Measurements from ENCODE around the gene LYL1.

LYL1 gene

GRCh38 chr19:13127051-13127450 lies 24.4 kb upstream of the LYL1 start:
- H3K27me3 ChIP-seq (ENCODE audit: control insufficient read depth, insufficient read depth, low read length), result no peaks in the 10 kb centered on the region
- peaks cover 33% of the 10 kb centered on the region for H3K36me3 ChIP-seq (ENCODE audit: control insufficient read depth, insufficient read depth, low read length)
- H3K4me1 ChIP-seq (ENCODE audit: control insufficient read depth, insufficient read depth, low read length), result peaks cover 2% of the 10 kb centered on the region; the same call in 1 of the 2 replicates
- H3K27ac ChIP-seq (ENCODE audit: low read depth, low read length), result no peak overlapping the region
- H3K4me3 ChIP-seq (ENCODE audit: low read depth, low read length), result no peak overlapping the region
- H3K9me3 ChIP-seq (ENCODE audit: control insufficient read depth, insufficient read depth, low read depth, low read length), result no peaks in the 10 kb centered on the region
- no peak overlapping the region for H3K9ac ChIP-seq (ENCODE audit: low read length)

GRCh38 chr19:13122980-13123957 lies 20.6 kb upstream of the LYL1 start:
- Histone ChIP-seq H3K27me3 (ENCODE audit: control insufficient read depth, insufficient read depth, low read length) (no peaks in the 10 kb centered on the region), H3K9me3 (ENCODE audit: control insufficient read depth, insufficient read depth, low read depth, low read length) (no peaks in the 10 kb centered on the region), H3K9ac (ENCODE audit: low read length) (no peak overlapping the region), H3K27ac (ENCODE audit: low read depth, low read length) (no peak overlapping the region), H3K4me1 (ENCODE audit: control insufficient read depth, insufficient read depth, low read length) (peaks cover 34% of the 10 kb centered on the region), H3K4me3 (ENCODE audit: low read depth, low read length) (no peak overlapping the region), H3K36me3 (ENCODE audit: control insufficient read depth, insufficient read depth, low read length) (peaks cover 32% of the 10 kb centered on the region)

- H3K4me1 ChIP-seq (ENCODE audit: control insufficient read depth, insufficient read depth, low read length), result peaks cover 34% of the 10 kb centered on the region
- H3K27ac ChIP-seq (ENCODE audit: low read depth, low read length), result no peak overlapping the region
- no peak overlapping the region for H3K4me3 ChIP-seq (ENCODE audit: low read depth, low read length)
- no peaks in the 10 kb centered on the region for H3K27me3 ChIP-seq (ENCODE audit: control insufficient read depth, insufficient read depth, low read length)
- peak overlapping the region; percentile 7 for H3K9ac ChIP-seq (ENCODE audit: low read length)
- peaks cover 32% of the 10 kb centered on the region for H3K36me3 ChIP-seq (ENCODE audit: control insufficient read depth, insufficient read depth, low read length)
- no peaks in the 10 kb centered on the region for H3K9me3 ChIP-seq (ENCODE audit: control insufficient read depth, insufficient read depth, low read depth, low read length)
Measured at GRCh38 chr19:13122275-13122878, 19.7 kb upstream of the LYL1 start.

- Histone ChIP-seq H3K36me3 (ENCODE audit: control insufficient read depth, insufficient read depth, low read length) (peaks cover 31% of the 10 kb centered on the region), H3K9me3 (ENCODE audit: control insufficient read depth, insufficient read depth, low read depth, low read length) (no peaks in the 10 kb centered on the region), H3K27me3 (ENCODE audit: control insufficient read depth, insufficient read depth, low read length) (no peaks in the 10 kb centered on the region), H3K27ac (ENCODE audit: low read depth, low read length) (no peak overlapping the region; the same call in 1 of the 2 replicates), H3K4me1 (ENCODE audit: control insufficient read depth, insufficient read depth, low read length) (peaks cover 34% of the 10 kb centered on the region), H3K4me3 (ENCODE audit: low read depth, low read length) (0 out of 2 replicates have a peak overlapping the region, but pooled peaks have one; percentile 7), H3K9ac (ENCODE audit: low read length) (peak overlapping the region; percentile 7)
Measured at GRCh38 chr19:13121551-13122274, 19.1 kb upstream of the LYL1 start.

- H3K9ac ChIP-seq (ENCODE audit: low read length), result peak overlapping the region; percentile 52
- peak overlapping the region; percentile 94; the same call in 1 of the 2 replicates for H3K4me3 ChIP-seq (ENCODE audit: low read depth, low read length)
- H3K4me1 ChIP-seq (ENCODE audit: control insufficient read depth, insufficient read depth, low read length), result peaks cover 34% of the 10 kb centered on the region
- H3K36me3 ChIP-seq (ENCODE audit: control insufficient read depth, insufficient read depth, low read length), result peaks cover 23% of the 10 kb centered on the region
- H3K9me3 ChIP-seq (ENCODE audit: control insufficient read depth, insufficient read depth, low read depth, low read length), result no peaks in the 10 kb centered on the region
- peak overlapping the region; percentile 77; the same call in 1 of the 2 replicates for H3K27ac ChIP-seq (ENCODE audit: low read depth, low read length)
- H3K27me3 ChIP-seq (ENCODE audit: control insufficient read depth, insufficient read depth, low read length), result no peaks in the 10 kb centered on the region
Measured at GRCh38 chr19:13120817-13121216, 18.2 kb upstream of the LYL1 start.

GRCh38 chr19:13120031-13120430 lies 17.4 kb upstream of the LYL1 start:
- H3K27ac ChIP-seq (ENCODE audit: low read depth, low read length), result peak overlapping the region; percentile 77; the same call in 1 of the 2 replicates

GRCh38 chr19:13119627-13120026 lies 17.0 kb upstream of the LYL1 start:
- H3K27ac ChIP-seq (ENCODE audit: low read depth, low read length), result 0 out of 2 replicates have a peak overlapping the region, but pooled peaks have one; percentile 77
- H3K36me3 ChIP-seq (ENCODE audit: control insufficient read depth, insufficient read depth, low read length), result peaks cover 24% of the 10 kb centered on the region

More at GRCh38 chr19:13120031-13120430, 17.4 kb upstream of the LYL1 start:
- peaks cover 24% of the 10 kb centered on the region for H3K36me3 ChIP-seq (ENCODE audit: control insufficient read depth, insufficient read depth, low read length)
- peak overlapping the region; percentile 94 for H3K4me3 ChIP-seq (ENCODE audit: low read depth, low read length)
- H3K4me1 ChIP-seq (ENCODE audit: control insufficient read depth, insufficient read depth, low read length), result peaks cover 34% of the 10 kb centered on the region
- H3K27me3 ChIP-seq (ENCODE audit: control insufficient read depth, insufficient read depth, low read length), result no peaks in the 10 kb centered on the region
- H3K9me3 ChIP-seq (ENCODE audit: control insufficient read depth, insufficient read depth, low read depth, low read length), result no peaks in the 10 kb centered on the region
- H3K9ac ChIP-seq (ENCODE audit: low read length), result peak overlapping the region; percentile 52

GRCh38 chr19:13118424-13119193 lies 16.0 kb upstream of the LYL1 start:
- H3K36me3 ChIP-seq (ENCODE audit: control insufficient read depth, insufficient read depth, low read length), result peaks cover 22% of the 10 kb centered on the region

More at GRCh38 chr19:13119627-13120026, 17.0 kb upstream of the LYL1 start:
- peaks cover 34% of the 10 kb centered on the region for H3K4me1 ChIP-seq (ENCODE audit: control insufficient read depth, insufficient read depth, low read length)
- H3K9me3 ChIP-seq (ENCODE audit: control insufficient read depth, insufficient read depth, low read depth, low read length), result no peaks in the 10 kb centered on the region
- peak overlapping the region; percentile 94 for H3K4me3 ChIP-seq (ENCODE audit: low read depth, low read length)
- no peaks in the 10 kb centered on the region for H3K27me3 ChIP-seq (ENCODE audit: control insufficient read depth, insufficient read depth, low read length)
- H3K9ac ChIP-seq (ENCODE audit: low read length), result peak overlapping the region; percentile 52

GRCh38 chr19:13117772-13118423 lies 15.2 kb upstream of the LYL1 start, which contains the start of gene NACC1:
NACC1 (plus strand) TSS chr19:13118264; CDS start chr19:13135208, 16,944 bp downstream.
- Histone ChIP-seq H3K36me3 (ENCODE audit: control insufficient read depth, insufficient read depth, low read length) (peaks cover 27% of the 10 kb centered on the region), H3K27ac (ENCODE audit: low read depth, low read length) (peak within 1 kb of the TSS; percentile 98), H3K27me3 (ENCODE audit: control insufficient read depth, insufficient read depth, low read length) (no peaks in the 10 kb centered on the region), H3K9me3 (ENCODE audit: control insufficient read depth, insufficient read depth, low read depth, low read length) (no peaks in the 10 kb centered on the region), H3K4me1 (ENCODE audit: control insufficient read depth, insufficient read depth, low read length) (peaks cover 34% of the 10 kb centered on the region), H3K9ac (ENCODE audit: low read length) (peak within 1 kb of the TSS; percentile 99), H3K4me3 (ENCODE audit: low read depth, low read length) (peak within 1 kb of the TSS; percentile 94)

More at GRCh38 chr19:13118424-13119193, 16.0 kb upstream of the LYL1 start:
- peak overlapping the region; percentile 94 for H3K4me3 ChIP-seq (ENCODE audit: low read depth, low read length)
- H3K4me1 ChIP-seq (ENCODE audit: control insufficient read depth, insufficient read depth, low read length), result peaks cover 34% of the 10 kb centered on the region
- no peaks in the 10 kb centered on the region for H3K27me3 ChIP-seq (ENCODE audit: control insufficient read depth, insufficient read depth, low read length)
- H3K9ac ChIP-seq (ENCODE audit: low read length), result peak overlapping the region; percentile 99
- H3K9me3 ChIP-seq (ENCODE audit: control insufficient read depth, insufficient read depth, low read depth, low read length), result no peaks in the 10 kb centered on the region
- peak overlapping the region; percentile 98 for H3K27ac ChIP-seq (ENCODE audit: low read depth, low read length)

Measured in HUES6 (cell line).